Neural progenitor cell (in vitro differentiated cells): ENCODE results near the gene TTLL10.

Source experiments
- EZH2 ChIP-seq: fragments of 200-600 bp; sonication (generic); IDR thresholded peaks from 2 replicates; pipeline ENCODE4 v1.6.1; 2017; ENCODE audit warnings: antibody characterized with exemption, mild to moderate bottlenecking, moderate library complexity
- EZH2phosphoT487 ChIP-seq: fragments of 200-600 bp; sonication (generic); IDR thresholded peaks from 2 replicates; pipeline ENCODE4 v1.6.1; 2017; ENCODE audit warnings: antibody characterized with exemption
- TF ChIP-seq, protein P1 (sequence below): fragments of 200-600 bp; sonication (generic); IDR thresholded peaks from 2 replicates; pipeline ENCODE4 v1.5.1; 2017; ENCODE audit warnings: antibody characterized with exemption, mild to moderate bottlenecking

DNA sequence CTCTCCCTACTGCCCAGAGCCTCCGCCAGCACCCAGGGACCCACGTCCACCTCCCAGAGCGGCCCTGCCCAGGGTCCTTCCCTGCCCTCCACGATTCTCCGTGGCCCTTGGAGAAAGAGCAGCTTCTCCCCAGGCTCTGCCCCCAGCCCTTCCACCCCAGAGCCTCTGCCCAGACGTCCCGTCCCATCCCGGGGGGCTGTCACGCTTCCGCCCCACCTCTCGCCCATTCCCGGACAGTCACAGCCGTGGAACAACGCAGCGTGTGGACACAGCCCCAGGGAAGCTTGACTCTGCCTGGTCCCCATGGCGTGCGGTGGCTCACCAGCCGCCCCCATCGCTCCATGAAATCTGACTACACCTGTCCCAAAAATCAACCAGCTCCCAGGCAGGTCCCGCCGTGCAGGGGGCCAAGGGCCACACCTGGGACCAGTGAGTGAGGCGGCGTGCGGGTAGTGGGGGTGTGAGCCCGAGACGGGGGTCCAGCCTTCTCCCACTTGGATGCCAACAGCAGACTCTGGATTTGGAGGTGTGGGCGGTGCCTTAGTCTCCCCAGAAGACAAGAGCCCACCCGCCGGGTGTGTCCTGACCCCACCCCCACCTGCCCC, 12.5 kb upstream of the TTLL10 start:
- TF ChIP-seq, protein P1, sequence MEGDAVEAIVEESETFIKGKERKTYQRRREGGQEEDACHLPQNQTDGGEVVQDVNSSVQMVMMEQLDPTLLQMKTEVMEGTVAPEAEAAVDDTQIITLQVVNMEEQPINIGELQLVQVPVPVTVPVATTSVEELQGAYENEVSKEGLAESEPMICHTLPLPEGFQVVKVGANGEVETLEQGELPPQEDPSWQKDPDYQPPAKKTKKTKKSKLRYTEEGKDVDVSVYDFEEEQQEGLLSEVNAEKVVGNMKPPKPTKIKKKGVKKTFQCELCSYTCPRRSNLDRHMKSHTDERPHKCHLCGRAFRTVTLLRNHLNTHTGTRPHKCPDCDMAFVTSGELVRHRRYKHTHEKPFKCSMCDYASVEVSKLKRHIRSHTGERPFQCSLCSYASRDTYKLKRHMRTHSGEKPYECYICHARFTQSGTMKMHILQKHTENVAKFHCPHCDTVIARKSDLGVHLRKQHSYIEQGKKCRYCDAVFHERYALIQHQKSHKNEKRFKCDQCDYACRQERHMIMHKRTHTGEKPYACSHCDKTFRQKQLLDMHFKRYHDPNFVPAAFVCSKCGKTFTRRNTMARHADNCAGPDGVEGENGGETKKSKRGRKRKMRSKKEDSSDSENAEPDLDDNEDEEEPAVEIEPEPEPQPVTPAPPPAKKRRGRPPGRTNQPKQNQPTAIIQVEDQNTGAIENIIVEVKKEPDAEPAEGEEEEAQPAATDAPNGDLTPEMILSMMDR: no peak
- TF ChIP-seq EZH2 (no peak), EZH2phosphoT487 (no peak)
